Activated CD4-positive, alpha-beta T cell treated with anti-CD3 and anti-CD28 coated beads, Interleukin-2, amount 10 ng/mL, durations not matched to agents 24 days and 14 days (primary cell): ENCODE measurements around the gene MRPL17. TPM values are rescaled to one million over a fixed set of nuclear protein-coding genes. Genes with fewer than 3 reads are reported as not detected.

ENCODE experiments used
- DNase-seq: peaks from one replicate; pipeline ENCODE4 v3.0.0; 2022
- H3K27ac Mint-ChIP-seq: one replicate; pipeline ENCODE4 v1.8.0; 2022; ENCODE audit warnings: mild to moderate bottlenecking, mixed read lengths
- H3K27me3 Mint-ChIP-seq: one replicate; pipeline ENCODE4 v1.8.0; 2022; ENCODE audit warnings: mixed read lengths
- H3K36me3 Mint-ChIP-seq: one replicate; pipeline ENCODE4 v1.8.0; 2022; ENCODE audit warnings: low read depth, mild to moderate bottlenecking, mixed read lengths
- H3K4me1 Mint-ChIP-seq: one replicate; pipeline ENCODE4 v1.8.0; 2021; ENCODE audit warnings: mixed read lengths
- H3K4me3 Mint-ChIP-seq: one replicate; pipeline ENCODE4 v1.8.0; 2022; ENCODE audit warnings: mild to moderate bottlenecking, moderate library complexity, mixed read lengths
- H3K9me3 Mint-ChIP-seq: one replicate; pipeline ENCODE4 v1.8.0; 2021; ENCODE audit warnings: mixed read lengths
- intact Hi-C: fragments of 100-400 bp; cut with micrococcal nuclease; formaldehyde crosslinking; loops from one replicate; pipeline ENCODE4 v1.15.1; 2023
- total RNA-seq: library from RNA; stranded (reverse); gene quantifications from 2 replicates; pipeline ENCODE4 v1.2.3, GENCODE V29; 2022

The MRPL17 gene
- total RNA-seq, 1 donor from 2014 or later = 135 TPM

DNA sequence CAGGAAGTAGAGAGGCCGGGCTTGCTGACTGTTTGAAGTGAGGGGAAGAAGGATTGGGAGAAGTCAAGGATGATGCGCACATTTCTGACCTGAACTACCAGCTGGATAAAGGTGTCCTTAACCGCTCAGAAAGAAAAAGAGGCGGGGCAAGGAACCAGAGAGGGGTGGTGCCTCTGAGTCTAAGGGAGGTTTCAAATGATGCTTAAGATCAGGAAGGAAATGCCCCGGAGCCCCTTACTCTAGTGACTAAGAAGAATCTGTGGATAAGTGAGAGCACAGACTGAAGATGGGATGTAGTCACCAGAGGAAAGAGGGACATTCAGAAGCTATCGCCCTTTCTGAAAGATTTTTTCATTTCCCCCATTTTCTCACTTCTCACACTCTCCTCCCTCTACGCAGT, 40.2 kb downstream of the MRPL17 start:
- Mint-ChIP-seq H3K9me3 (no peaks in the 10 kb centered on the region), H3K36me3 (no peaks in the 10 kb centered on the region), H3K4me1 (peaks cover 8% of the 10 kb centered on the region), H3K4me3 (no peak overlapping the region), H3K27ac (no peak overlapping the region), H3K27me3 (no peaks in the 10 kb centered on the region)
- DNase-seq = no peak
- intact Hi-C loops = no loop called here

GRCh38 chr11:6640985-6641701, 42.0 kb downstream of the MRPL17 start:
- no peaks in the 10 kb centered on the region for H3K9me3 Mint-ChIP-seq
- DNase-seq = no peak
- no peak overlapping the region for H3K27ac Mint-ChIP-seq
- intact Hi-C loops = no loop called here
- peaks cover 8% of the 10 kb centered on the region for H3K4me1 Mint-ChIP-seq
- H3K36me3 Mint-ChIP-seq = no peaks in the 10 kb centered on the region
- no peak overlapping the region for H3K4me3 Mint-ChIP-seq
- H3K27me3 Mint-ChIP-seq = no peaks in the 10 kb centered on the region

GRCh38 chr11:6640036-6640984, 42.8 kb downstream of the MRPL17 start:
- Mint-ChIP-seq H3K9me3 (no peaks in the 10 kb centered on the region), H3K4me3 (no peak overlapping the region), H3K27me3 (no peaks in the 10 kb centered on the region), H3K27ac (no peak overlapping the region), H3K4me1 (peaks cover 6% of the 10 kb centered on the region), H3K36me3 (no peaks in the 10 kb centered on the region)
- DNase-seq = no peak
- intact Hi-C loops = no loop called here

DNA sequence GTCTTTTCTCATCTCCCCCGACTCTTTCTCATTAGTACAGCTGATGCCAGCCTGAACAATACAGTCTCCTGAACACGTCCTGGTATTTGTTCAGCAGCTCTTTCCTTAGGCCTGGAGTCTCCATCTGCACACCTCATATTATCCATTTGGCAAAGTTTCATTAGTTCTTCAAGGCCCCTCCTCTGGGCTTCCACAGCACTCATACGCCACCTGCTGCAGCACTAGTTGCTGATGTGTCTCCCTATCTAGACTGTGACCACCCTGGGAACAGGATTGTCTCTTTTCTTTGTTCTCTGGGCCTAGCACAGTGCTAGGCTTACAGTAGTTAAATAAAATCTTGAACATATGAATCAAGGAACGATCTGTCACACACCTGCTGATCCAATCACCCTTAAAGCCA, 44.7 kb downstream of the MRPL17 start:
- H3K27me3 Mint-ChIP-seq = no peaks in the 10 kb centered on the region
- intact Hi-C loops = no loop called here
- H3K9me3 Mint-ChIP-seq = no peaks in the 10 kb centered on the region
- H3K4me1 Mint-ChIP-seq = peaks cover 6% of the 10 kb centered on the region
- no peak overlapping the region for H3K27ac Mint-ChIP-seq
- no peaks in the 10 kb centered on the region for H3K36me3 Mint-ChIP-seq
- no peak for DNase-seq
- no peak overlapping the region for H3K4me3 Mint-ChIP-seq

- Mint-ChIP-seq H3K27ac (no peak overlapping the region), H3K4me3 (no peak overlapping the region), H3K27me3 (no peaks in the 10 kb centered on the region), H3K9me3 (no peaks in the 10 kb centered on the region), H3K36me3 (no peaks in the 10 kb centered on the region), H3K4me1 (peaks cover 6% of the 10 kb centered on the region)
- intact Hi-C loops = no loop called here
- DNase-seq = no peak
These were observed 45.3 kb downstream of the MRPL17 start for GRCh38 chr11:6637871-6638270.

GRCh38 chr11:6636480-6636879, 46.7 kb downstream of the MRPL17 start:
- intact Hi-C loops = no loop called here
- H3K27ac Mint-ChIP-seq = no peak overlapping the region
- DNase-seq = no peak
- H3K4me3 Mint-ChIP-seq = no peak overlapping the region
- no peaks in the 10 kb centered on the region for H3K27me3 Mint-ChIP-seq
- H3K4me1 Mint-ChIP-seq = peaks cover 6% of the 10 kb centered on the region
- H3K9me3 Mint-ChIP-seq = no peaks in the 10 kb centered on the region
- H3K36me3 Mint-ChIP-seq = no peaks in the 10 kb centered on the region

DNA sequence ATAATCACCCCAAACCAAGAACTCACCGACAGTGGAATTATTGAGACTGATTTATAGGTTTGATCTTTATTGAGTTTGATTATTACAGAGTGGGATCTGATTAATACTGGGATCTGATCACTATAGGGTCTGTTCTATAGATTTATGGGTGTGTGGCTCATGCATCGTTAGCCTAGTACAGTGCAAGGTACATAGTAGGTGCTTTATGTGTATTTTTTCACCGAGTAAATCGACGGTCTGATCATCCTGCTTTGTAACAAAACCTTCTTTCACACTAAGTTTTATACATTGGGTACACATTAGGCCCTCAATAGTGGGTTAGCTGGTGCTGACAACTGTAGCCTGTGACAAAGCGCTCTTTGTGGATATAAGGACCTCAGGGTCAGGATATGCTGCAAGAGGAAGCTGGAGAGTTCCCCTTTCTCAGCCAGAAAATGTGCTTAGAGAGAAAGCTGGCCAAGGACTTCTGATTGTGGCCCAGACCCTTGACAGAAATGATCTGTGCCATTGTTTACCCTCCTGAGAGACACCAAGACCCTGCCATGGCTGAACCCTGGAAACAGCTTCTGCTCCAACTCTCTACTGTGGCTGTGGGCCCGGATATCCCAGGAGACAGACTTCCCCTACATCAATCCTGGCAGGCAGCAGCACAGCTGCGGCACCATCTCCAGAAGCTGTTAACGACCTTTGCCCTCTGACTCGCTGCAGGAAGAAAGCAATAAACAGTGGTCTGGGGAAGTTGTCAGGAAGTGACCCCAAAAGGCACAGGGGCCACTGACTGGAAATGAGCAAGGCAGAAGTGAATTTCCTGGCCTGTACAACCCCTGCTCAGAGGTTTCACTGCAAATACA, 47.8 kb downstream of the MRPL17 start:
- intact Hi-C loops = no loop called here
- Mint-ChIP-seq H3K4me3 (no peak overlapping the region), H3K27me3 (no peaks in the 10 kb centered on the region), H3K9me3 (no peaks in the 10 kb centered on the region), H3K4me1 (peaks cover 6% of the 10 kb centered on the region), H3K36me3 (no peaks in the 10 kb centered on the region), H3K27ac (no peak overlapping the region)
- DNase-seq = no peak

DNA sequence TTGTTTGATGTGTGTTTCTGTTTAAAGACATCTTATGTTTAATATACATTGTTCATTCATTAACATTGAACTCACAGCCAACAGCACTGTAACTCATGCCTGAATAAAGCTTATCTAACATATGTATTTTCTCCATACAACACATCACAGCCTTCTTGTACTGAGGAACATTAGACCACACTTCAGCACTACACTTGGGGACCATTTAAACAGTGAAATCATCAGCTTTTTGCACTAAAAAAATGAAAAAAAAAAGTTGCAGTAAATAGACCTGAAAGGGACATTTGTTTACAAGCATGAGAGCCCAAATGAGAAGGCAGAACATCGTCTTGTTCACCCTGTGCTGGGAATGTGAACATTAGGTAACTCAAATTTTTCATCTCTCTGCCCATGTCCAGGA, 48.6 kb downstream of the MRPL17 start:
- H3K27ac Mint-ChIP-seq = no peak overlapping the region
- peaks cover 5% of the 10 kb centered on the region for H3K4me1 Mint-ChIP-seq
- no peak for DNase-seq
- intact Hi-C loops = no loop called here
- no peaks in the 10 kb centered on the region for H3K27me3 Mint-ChIP-seq
- no peaks in the 10 kb centered on the region for H3K36me3 Mint-ChIP-seq
- no peaks in the 10 kb centered on the region for H3K9me3 Mint-ChIP-seq
- H3K4me3 Mint-ChIP-seq = no peak overlapping the region

DNA sequence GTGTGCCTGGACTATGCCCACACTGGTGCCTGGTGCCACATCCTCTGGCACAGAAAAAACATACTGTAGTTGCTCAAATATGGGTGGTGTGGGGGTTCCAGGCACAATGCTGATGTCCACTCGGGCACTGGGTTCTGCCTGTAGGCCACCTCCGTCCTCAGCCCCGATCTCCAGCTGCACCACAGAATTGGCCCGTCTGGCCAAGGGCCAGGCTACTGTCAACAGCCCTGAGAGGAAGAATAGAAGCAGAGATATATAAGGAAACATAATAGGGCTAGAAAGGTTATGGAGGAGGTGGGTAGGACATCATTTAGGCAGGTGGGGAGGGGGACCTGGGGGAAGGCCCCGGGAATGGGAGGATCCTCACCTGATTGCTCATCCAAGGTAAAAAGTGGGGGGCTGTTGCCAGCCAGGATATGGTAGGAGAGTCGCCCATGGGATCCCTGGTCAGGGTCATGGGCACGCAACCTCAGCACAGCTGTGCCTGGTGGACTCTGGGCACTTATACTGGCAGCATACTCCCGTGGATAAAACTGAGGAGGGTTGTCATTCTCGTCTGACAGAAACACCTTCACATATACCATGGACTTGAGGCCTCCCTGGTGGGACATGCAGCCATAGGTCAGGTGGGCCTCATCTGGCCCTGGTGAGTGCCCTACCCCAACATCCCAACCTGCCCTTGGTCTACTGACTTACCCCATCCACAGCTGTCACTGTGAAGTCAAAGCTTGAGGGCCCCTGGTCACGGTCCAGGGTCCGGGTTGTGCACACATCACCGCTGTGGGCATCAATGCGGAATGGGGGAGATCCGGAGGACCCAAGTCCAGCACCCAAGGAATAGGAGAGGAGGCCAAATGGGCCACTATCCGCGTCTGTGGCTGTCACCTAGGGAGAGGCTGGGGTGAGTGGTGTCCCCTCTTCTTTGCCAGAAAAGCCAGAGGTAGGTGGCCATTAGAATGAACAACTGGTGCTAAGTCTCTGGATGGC, 49.4 kb downstream of the MRPL17 start:
- intact Hi-C loops = no loop called here
- no peak overlapping the region for H3K4me3 Mint-ChIP-seq
- no peaks in the 10 kb centered on the region for H3K4me1 Mint-ChIP-seq
- H3K9me3 Mint-ChIP-seq = no peaks in the 10 kb centered on the region
- no peaks in the 10 kb centered on the region for H3K36me3 Mint-ChIP-seq
- no peaks in the 10 kb centered on the region for H3K27me3 Mint-ChIP-seq
- H3K27ac Mint-ChIP-seq = no peak overlapping the region
- DNase-seq = no peak

DNA sequence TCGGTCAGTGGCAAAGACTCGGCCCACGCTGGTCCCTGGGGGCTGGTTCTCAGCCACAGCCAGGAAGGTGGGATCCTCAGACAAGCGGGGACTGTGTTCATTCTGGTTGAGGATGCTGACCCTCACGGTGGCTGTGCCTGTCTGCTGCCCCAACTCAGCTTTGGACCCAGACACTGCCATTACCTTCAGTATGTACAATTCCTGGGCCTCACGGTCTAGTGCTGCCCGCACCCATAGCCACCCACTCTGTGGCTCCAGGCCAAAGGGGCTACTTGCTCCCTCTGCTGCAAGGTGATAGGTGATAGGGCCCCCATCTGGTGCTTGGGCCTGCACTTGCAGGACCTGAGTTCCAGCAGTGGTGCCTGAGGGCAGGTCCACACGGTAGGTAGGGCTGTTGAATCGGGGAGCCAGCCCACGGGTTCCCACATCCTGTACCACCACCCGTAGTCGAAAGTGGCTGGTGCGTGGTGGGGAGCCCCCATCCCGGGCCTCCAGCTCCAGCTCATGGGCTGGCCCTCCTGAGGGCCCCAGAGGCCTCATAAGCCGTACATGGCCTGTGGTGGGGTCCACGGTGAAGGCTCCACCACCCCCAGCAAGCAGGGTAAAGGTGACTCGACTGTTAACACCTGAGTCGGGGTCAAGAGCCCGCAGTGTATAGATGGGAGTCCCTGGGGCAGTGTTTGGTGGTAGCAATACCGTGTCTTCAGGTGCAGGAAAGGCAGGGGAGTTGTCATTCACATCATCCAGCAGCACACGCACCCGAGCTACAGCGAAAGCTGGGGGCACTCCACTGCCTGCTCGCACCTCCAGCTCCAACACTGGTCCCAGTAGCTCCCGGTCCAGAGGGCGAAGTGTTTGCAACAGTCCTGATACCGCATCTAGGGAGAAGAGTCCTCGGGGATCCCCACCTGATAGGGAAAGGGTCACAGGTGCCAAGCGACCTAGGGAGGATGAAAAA, 50.7 kb downstream of the MRPL17 start:
- Mint-ChIP-seq H3K4me1 (peaks cover 8% of the 10 kb centered on the region), H3K36me3 (no peaks in the 10 kb centered on the region), H3K27ac (no peak overlapping the region), H3K9me3 (no peaks in the 10 kb centered on the region), H3K4me3 (no peak overlapping the region), H3K27me3 (no peaks in the 10 kb centered on the region)
- no peak for DNase-seq
- intact Hi-C loops = no loop called here

- H3K36me3 Mint-ChIP-seq = no peaks in the 10 kb centered on the region
- H3K27me3 Mint-ChIP-seq = no peaks in the 10 kb centered on the region
- no peaks in the 10 kb centered on the region for H3K9me3 Mint-ChIP-seq
- intact Hi-C loops = no loop called here
- H3K27ac Mint-ChIP-seq = no peak overlapping the region
- peaks cover 15% of the 10 kb centered on the region for H3K4me1 Mint-ChIP-seq
- H3K4me3 Mint-ChIP-seq = no peak overlapping the region
- no peak for DNase-seq
These were observed 51.7 kb downstream of the MRPL17 start for GRCh38 chr11:6631361-6631890.
